ENCODE data around the gene CD101.

CD101 gene

GRCh38 chr1:117017062-117017461 is 15.5 kb downstream of the CD101 start:
- DNase-seq (ENCODE audit: low read depth) = no peak

- DNase-seq (ENCODE audit: low read depth) = no peak
These were observed 16.1 kb downstream of the CD101 start for GRCh38 chr1:117017648-117018047.

GRCh38 chr1:117020526-117021156 is 19.1 kb downstream of the CD101 start:
- DNase-seq (ENCODE audit: low read depth) = no peak

GRCh38 chr1:117022114-117022513 is 20.6 kb downstream of the CD101 start:
- no peak for DNase-seq (ENCODE audit: low read depth)

- DNase-seq (ENCODE audit: low read depth) = no peak
These were observed 24.0 kb downstream of the CD101 start for GRCh38 chr1:117025568-117025967.

- DNase-seq (ENCODE audit: low read depth) = no peak
These were observed 24.8 kb downstream of the CD101 start for GRCh38 chr1:117026361-117026760.

GRCh38 chr1:117029685-117030084 is 28.1 kb downstream of the CD101 start:
- no peak for DNase-seq (ENCODE audit: low read depth)

GRCh38 chr1:117030271-117030877 is 28.8 kb downstream of the CD101 start:
- DNase-seq (ENCODE audit: low read depth) = no peak

- no peak for DNase-seq (ENCODE audit: low read depth)
These were observed 30.7 kb downstream of the CD101 start for GRCh38 chr1:117032266-117032665.

GRCh38 chr1:117032681-117033539 is 31.4 kb downstream of the CD101 start:
- no peak for DNase-seq (ENCODE audit: low read depth)

- no peak for DNase-seq (ENCODE audit: low read depth)
These were observed 32.2 kb downstream of the CD101 start for GRCh38 chr1:117033772-117034171.

- no peak for DNase-seq (ENCODE audit: low read depth)
These were observed 33.3 kb downstream of the CD101 start for GRCh38 chr1:117034791-117035290.

GRCh38 chr1:117036018-117036461 is 34.5 kb downstream of the CD101 start:
- DNase-seq (ENCODE audit: low read depth) = no peak

GRCh38 chr1:117037802-117038201 is 36.2 kb downstream of the CD101 start:
- no peak for DNase-seq (ENCODE audit: low read depth)

GRCh38 chr1:117038236-117038635 is 36.7 kb downstream of the CD101 start:
- no peak for DNase-seq (ENCODE audit: low read depth)

GRCh38 chr1:117044217-117044616 is 42.7 kb downstream of the CD101 start:
- DNase-seq (ENCODE audit: low read depth) = no peak

GRCh38 chr1:117045644-117046043 is 44.1 kb downstream of the CD101 start:
- no peak for DNase-seq (ENCODE audit: low read depth)

GRCh38 chr1:117046781-117047180 is 45.2 kb downstream of the CD101 start:
- DNase-seq (ENCODE audit: low read depth) = no peak

- no peak for DNase-seq (ENCODE audit: low read depth)
These were observed 45.7 kb downstream of the CD101 start for GRCh38 chr1:117047271-117047670.

- no peak for DNase-seq (ENCODE audit: low read depth)
These were observed 48.3 kb downstream of the CD101 start for GRCh38 chr1:117049857-117050256.

- no peak for DNase-seq (ENCODE audit: low read depth)
These were observed 49.9 kb downstream of the CD101 start for GRCh38 chr1:117051224-117052064.

- no peak for DNase-seq (ENCODE audit: low read depth)
These were observed 52.5 kb downstream of the CD101 start for GRCh38 chr1:117054068-117054467.

Data from fibroblast of gingiva (primary cell).